Measurements from ENCODE around the gene LIPT2.
"Not testable (repeated sequence)": the region's sequence is repeated elsewhere in the genome, so short reads cannot be mapped to it uniquely, and the experiment has no call there.

The LIPT2 gene
- 2.8 reads per million, percentile 9 among the genes with 10 or more reads in this experiment for total RNA-seq

- peak; percentile 96 for DNase-seq
Measured at GRCh38 chr11:74492974-74493790, at the start of gene LIPT2. Gene LIPT2 (minus strand): TSS chr11:74493724. CDS start chr11:74493703, 21 bp downstream.

DNA sequence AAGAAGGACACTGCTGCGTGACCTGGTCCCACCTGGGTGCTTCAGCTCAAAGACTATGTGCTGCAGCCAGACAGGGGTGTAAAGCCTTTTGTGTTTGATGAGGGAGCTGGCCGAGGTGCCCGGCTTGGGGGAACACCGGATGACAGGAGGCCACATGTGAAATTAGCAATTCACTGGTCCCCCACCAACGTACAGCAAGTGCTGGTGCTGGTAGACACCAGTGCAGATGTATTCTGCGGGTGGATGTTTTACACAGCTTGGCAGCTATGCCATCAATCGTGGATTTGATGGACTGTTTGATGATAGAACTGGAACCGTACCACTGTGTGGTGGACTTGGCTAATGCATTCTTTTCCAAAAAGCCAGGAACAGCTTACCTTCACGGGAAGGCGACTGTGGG lies 47.9 kb upstream of the LIPT2 start:
- DNase-seq, result no peak

DNA sequence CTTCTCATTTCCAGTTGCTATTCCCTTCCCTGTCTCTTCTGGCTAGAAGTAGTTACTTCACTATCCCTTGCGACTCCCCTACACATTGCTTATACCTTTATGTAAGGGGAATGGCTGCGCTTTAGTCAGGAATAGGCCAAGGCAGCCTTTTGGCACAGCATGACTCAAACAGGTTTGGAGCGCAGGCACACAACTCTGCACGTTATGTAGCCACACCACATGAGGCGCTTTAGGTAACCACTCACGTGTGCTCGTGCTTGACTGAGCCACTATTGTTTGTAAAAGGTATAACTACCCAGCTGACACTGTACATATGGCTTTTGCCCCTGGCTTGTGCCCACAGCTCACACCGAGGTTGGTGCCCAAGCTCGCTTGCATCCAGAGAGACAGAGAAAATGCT lies 46.7 kb upstream of the LIPT2 start:
- DNase-seq, result no peak

DNA sequence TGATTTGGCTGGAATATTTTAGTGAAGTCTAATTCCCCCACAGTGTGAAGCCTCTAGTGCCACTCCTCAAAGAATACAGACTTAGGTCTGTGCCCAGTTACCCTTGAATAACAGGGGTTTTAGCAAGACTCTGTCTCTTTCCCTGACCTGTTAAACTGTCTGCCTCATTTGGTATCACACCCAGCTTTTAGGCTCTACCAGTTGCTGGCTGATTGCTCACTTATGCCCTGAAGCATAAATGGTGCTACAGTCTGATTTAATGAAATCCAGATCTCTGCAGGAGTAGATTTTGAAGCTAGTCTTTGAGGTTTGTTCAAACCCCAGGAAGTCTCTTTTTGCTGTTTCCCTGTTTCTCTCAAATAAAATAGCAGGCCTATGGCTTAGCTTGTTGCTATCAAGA lies 45.2 kb upstream of the LIPT2 start:
- DNase-seq, result no peak

- no peak for DNase-seq
Measured at GRCh38 chr11:74535371-74536160, 42.0 kb upstream of the LIPT2 start.

DNA sequence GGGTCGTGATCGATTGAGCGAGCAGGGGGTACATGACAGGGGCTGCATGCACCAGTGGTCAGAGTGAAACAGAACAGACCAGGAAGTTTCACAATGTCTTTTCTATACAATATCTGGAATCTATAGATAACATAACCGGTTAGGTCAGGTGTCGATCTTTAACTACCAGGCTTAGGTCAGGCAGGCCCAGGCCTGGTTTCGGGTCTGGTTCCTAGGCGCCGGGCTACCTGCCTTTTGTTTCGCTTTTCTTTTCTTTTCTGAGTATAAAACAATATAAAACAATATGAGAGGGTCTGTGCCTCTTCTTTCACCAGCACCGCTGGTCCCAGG lies 41.4 kb upstream of the LIPT2 start:
- DNase-seq, result not testable (repeated sequence)

DNA sequence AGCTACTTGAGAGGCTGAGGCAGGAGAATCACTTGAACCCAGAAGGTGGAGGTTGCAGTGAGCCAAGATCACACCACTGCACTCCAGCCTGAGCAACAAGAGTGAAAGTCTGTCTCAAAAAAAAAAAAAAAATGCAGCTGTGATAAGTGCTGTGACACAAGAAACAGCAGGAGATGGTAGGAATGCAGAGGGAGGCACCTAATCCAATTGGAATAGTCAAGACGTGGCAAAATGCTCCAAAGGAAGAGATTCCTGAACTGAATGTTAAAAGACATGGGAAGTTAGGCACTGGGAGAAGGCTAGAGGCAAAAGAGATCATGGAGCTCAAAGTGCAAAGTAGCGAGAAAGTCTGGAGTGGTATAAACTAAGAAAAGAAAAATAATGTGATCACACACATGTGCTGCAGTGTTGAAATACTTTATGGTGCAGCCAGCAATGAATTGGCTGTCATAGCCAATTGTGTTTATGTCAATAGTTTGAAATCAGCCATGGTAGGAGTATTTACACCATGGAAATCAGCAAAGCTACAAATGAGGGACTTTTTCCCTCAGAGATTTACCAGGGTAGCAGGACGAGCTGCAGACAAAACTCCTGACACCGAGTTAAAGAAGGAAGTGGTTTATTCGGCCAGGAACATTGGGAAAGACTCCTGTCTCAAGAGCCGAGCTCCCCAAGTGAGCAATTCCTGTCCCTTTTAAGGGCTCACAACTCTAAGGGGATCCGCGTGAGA lies 40.9 kb upstream of the LIPT2 start:
- no peak for DNase-seq

DNA sequence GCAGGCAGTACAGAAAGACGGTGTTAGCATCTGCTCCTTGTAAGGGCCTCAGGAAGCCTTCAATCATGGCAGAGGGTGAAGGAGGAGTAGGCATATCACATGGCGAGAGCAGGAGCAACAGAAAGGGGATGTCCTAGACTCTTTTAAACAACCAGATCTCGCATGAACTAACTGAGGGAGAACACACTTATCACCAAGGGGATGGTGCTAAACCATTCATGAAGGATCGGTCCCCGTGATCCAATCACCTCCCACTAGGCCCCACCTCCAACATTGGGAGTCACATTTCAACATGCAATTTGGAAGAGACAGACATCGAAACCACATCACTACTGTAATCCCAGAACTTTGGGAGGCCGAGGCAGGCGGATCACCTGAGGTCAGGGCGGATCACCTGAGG lies 39.9 kb upstream of the LIPT2 start:
- DNase-seq, result no peak

DNA sequence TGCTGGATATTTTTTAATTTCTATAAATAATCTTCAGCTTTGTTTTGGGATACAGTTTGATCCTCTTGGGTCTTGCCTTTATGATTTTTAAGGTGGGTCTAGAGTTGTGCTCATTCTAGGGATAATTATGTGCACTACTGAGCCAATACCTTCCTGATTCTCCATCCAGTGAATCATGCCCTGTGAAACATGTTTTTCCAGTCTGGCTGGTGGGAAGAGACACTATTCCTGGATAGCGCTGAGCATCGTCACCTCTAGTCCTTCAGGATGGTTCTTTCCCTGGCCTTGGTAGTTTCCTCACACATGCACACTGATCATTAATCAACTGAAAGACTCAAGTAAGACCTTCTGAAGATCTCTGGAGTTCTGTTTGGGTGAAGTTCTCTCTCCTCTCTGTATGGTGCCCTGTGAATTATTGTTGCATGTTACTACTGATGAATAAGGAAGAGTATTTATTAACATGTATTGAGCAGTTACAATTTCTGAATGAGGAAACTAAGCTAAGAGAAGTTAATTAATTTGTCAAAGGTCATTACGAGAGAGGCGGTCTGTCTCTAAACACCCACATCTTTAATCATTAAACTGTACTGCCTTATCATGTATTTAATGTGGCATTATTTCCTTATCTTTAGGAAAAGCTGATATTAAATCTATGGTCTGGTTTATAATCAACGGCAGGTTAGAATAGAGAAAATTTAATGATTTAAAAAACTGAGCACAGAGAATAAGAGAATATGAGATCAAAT lies 39.1 kb upstream of the LIPT2 start:
- no peak for DNase-seq

- no peak for DNase-seq
Measured at GRCh38 chr11:74524978-74525377, 31.5 kb upstream of the LIPT2 start.

GRCh38 chr11:74524501-74524900 lies 31.0 kb upstream of the LIPT2 start:
- no peak for DNase-seq

DNA sequence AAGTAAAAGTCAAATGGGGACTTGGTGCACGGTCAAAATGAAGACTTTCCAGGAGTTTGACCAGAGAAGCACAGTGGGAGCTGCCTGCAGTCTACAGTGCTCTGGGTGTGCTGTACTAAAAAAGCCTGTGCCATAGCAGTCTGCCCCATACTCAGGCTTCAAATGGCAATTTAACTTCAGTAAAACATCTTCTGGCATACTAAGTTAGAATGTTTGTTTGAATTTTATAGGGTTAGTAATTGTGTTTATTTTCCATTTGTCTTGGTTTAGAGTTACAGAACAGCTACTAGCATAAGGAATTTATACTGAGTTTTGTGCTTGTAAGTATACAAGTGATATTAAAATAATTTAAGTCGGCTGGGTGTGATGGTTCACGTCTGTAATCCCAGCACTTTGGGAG lies 29.3 kb upstream of the LIPT2 start:
- DNase-seq, result no peak

DNA sequence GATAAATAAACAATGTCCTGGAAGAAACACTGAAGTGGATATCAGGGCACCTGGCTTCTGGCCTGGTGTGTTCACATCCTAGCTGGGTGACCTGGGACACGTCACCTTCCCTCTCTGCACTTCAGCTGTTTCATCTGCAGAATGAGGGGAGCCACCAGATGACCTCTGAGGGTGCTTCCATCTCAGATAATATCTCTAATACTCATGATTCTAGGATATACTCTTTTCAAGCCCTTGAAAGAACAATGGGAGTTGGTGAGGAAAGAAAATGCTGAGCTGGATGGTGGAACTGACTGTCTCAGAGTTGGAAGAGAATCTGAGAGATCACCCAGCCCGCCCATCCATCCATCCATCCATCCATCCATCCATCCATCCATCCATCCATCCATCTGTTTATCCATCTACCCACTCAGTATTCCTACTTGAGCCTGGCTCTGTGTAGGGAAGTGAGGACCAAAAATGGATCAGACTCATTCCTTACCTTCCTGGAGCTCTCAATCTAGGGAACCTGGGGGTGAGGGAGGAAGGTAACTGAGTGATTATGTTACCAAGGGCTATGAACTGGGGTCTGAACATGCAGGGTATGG lies 28.2 kb upstream of the LIPT2 start:
- DNase-seq, result no peak

- no peak for DNase-seq
Measured at GRCh38 chr11:74520927-74521665, 27.6 kb upstream of the LIPT2 start.

DNA sequence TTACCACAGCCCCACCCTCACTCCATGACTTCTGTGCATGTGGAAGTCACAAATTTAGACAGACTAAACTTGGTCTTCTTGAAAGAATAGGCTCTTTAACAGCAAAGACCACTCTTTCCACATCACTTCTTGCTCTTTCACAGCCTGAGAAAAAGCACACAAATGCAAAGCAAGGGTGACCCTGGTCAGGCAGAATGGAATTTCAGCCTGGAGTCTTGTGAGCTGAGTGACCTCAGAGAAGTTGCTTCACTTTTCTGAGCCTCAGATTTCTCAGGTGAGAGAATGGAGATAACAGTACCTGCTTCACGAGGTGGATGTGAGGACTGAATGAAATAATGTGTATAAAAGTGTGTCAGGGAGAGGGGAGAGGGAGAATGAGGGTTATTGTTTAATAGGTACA lies 26.8 kb upstream of the LIPT2 start:
- no peak for DNase-seq

DNA sequence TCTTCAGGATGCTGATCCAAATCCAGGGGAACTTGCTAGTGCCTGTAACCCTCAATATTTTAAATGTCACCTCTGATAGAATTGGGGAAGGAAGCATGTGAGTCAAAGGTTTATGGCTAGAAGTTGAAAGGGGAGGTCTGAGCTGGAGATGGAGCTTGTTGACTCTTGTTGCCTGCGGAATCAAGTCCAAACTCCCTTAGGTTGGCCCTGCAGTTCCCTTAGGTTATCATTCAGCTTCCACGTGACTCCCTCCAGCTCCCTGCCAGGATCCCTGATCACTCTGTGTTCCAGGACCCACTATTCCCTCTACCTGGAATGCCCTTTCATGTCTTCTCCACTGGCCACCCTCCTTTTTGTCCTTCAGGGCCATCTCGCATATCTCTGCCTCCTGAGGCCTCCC lies 26.2 kb upstream of the LIPT2 start:
- no peak for DNase-seq

GRCh38 chr11:74517592-74517991 lies 24.1 kb upstream of the LIPT2 start:
- DNase-seq, result not testable (repeated sequence)

GRCh38 chr11:74507582-74507981 lies 14.1 kb upstream of the LIPT2 start:
- DNase-seq, result no peak

DNA sequence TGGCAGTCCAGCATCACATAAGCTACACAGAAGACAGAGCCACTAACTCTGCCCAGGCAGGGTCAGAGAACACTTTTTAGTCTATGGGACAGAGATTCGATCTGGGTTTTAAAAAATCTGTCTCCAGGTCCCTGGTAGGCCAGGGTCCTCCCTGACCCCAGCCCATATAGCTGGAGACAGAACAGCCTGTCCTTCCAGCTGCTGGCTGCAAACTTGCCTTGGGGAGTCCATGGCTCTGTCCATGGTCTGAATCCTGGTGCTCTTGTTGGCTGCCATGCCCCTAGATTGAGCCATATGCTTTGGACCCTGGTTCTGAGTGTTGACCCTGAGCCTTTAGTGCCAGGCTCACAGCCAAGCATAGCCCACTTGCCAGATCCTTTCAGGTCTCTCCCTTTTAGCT lies 13.3 kb upstream of the LIPT2 start:
- DNase-seq, result no peak

- no peak for DNase-seq
Measured at GRCh38 chr11:74505911-74506310, 12.4 kb upstream of the LIPT2 start.

DNA sequence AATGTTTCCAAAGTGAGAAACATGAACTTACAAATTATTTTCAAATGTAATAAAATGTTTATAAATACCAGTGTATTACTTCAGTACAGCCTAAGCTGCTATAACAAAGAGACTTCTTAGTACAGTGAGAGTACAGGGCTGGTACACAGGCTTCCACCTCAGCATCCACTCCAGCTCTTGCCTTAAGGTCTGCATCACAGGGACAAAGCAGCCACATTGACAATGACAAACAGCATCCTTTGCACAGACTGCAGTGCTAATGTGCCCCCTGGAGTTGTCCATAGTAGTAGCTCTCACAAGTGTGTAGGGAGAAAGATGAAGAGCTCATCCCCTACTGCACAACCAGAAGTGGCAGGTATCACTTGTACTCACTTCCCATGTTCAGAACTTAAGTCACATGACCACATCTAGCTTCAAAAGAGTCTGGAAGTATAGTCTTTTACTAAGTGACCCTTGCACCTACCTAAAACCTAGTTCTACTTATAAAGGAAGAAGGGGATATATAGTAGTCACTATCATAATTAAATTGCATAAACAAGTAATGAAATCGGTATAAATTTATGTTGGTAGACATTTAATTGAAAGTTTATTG lies 10.7 kb upstream of the LIPT2 start:
- no peak for DNase-seq

Data from effector CD4-positive, alpha-beta T cell (primary cell).